GM23338 (cell line): Measurements from ENCODE around the gene CSPG5.

Experiments used
- CREB1 ChIP-seq: fragments of 250-450 bp; sonication (Bioruptor Pico); IDR thresholded peaks from 2 replicates; pipeline ENCODE4 v1.5.0; 2020; ENCODE audit warnings: low read depth, mild to moderate bottlenecking, moderate library complexity
- CTCF ChIP-seq, 2 experiments: fragments of 200-600 bp in 1 of 2; sonication (generic) in 1 of 2; conservative IDR thresholded peaks; 2 replicates each; pipeline versions ENCODE4 v1.5.1 to v1.6.1; 2016 to 2017; ENCODE audit warnings: antibody characterized with exemption in 2 of 2, low read depth in 2 of 2, mild to moderate bottlenecking in 2 of 2, moderate library complexity in 1 of 2
- EZH2 ChIP-seq: fragments of 200-600 bp; sonication (generic); IDR thresholded peaks from one replicate; pipeline ENCODE4 v1.8.0; 2017; ENCODE audit warnings: antibody characterized with exemption, mild to moderate bottlenecking, low read depth; ENCODE audit not compliant: unreplicated experiment
- EZH2phosphoT487 ChIP-seq: fragments of 200-600 bp; sonication (generic); IDR thresholded peaks from one replicate; pipeline ENCODE4 v1.8.1; 2018; ENCODE audit warnings: antibody characterized with exemption; ENCODE audit not compliant: unreplicated experiment
- JUNB ChIP-seq: IDR thresholded peaks from one replicate; pipeline ENCODE4 v1.6.1; 2016; ENCODE audit warnings: antibody characterized with exemption; ENCODE audit not compliant: unreplicated experiment
- NANOG ChIP-seq: IDR thresholded peaks from 2 replicates; pipeline ENCODE4 v1.6.1; 2016; ENCODE audit warnings: antibody characterized with exemption, borderline replicate concordance
- POLR2AphosphoS5 ChIP-seq: IDR thresholded peaks from 2 replicates; pipeline ENCODE4 v1.6.1; 2016; ENCODE audit warnings: antibody characterized with exemption, low read depth
- STAT1 ChIP-seq: IDR thresholded peaks from one replicate; pipeline ENCODE4 v1.6.1; 2016; ENCODE audit warnings: antibody characterized with exemption; ENCODE audit not compliant: unreplicated experiment
- ZNF114 ChIP-seq: fragments of 250-450 bp; sonication (Bioruptor Pico); IDR thresholded peaks from 2 replicates; pipeline ENCODE4 v1.5.0; 2020; ENCODE audit warnings: mild to moderate bottlenecking, moderate library complexity
- ZNF331 ChIP-seq: fragments of 250-450 bp; sonication (Bioruptor Pico); IDR thresholded peaks from 2 replicates; pipeline ENCODE4 v1.5.0; 2020; ENCODE audit warnings: low read depth, mild to moderate bottlenecking, moderate library complexity
- TF ChIP-seq, protein P1 (sequence below): IDR thresholded peaks from one replicate; pipeline ENCODE4 v1.6.1; 2018; ENCODE audit warnings: antibody characterized with exemption; ENCODE audit not compliant: unreplicated experiment
- TF ChIP-seq, protein P2 (sequence below): IDR thresholded peaks from 2 replicates; pipeline ENCODE4 v1.6.1; 2016; ENCODE audit warnings: antibody characterized with exemption

DNA sequence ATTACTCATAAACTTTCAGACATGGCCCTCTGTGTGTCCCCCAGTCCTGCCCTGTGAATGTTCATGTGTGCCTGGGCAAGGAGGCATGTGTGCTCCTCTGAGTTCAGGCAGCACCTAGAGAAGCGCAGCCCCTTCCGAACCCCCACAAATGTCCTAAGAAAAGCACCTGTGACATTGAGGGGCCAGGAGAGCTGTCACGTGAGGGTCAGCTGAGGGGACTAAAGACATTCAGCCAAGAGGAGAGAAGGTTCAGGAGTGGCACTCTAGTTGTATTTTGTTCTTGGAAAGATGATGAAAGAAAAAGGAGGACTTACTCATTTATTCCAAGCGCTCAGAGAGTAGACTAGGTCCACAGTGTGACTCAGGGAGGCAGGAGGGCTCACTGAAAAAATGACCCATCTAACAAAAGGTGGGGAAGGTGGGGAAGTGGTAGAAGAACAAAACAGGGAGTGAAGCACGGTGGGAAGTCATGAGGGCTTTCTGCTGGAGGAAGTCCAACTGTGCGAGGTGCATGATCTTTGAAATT, 37.0 kb downstream of the CSPG5 start:
- TF ChIP-seq CTCF (conservative IDR thresholded peaks at IDR 0.05; ENCODE audit: low read depth in 2 of 2): no peak
- TF ChIP-seq POLR2AphosphoS5: no peak
- TF ChIP-seq, protein P1, sequence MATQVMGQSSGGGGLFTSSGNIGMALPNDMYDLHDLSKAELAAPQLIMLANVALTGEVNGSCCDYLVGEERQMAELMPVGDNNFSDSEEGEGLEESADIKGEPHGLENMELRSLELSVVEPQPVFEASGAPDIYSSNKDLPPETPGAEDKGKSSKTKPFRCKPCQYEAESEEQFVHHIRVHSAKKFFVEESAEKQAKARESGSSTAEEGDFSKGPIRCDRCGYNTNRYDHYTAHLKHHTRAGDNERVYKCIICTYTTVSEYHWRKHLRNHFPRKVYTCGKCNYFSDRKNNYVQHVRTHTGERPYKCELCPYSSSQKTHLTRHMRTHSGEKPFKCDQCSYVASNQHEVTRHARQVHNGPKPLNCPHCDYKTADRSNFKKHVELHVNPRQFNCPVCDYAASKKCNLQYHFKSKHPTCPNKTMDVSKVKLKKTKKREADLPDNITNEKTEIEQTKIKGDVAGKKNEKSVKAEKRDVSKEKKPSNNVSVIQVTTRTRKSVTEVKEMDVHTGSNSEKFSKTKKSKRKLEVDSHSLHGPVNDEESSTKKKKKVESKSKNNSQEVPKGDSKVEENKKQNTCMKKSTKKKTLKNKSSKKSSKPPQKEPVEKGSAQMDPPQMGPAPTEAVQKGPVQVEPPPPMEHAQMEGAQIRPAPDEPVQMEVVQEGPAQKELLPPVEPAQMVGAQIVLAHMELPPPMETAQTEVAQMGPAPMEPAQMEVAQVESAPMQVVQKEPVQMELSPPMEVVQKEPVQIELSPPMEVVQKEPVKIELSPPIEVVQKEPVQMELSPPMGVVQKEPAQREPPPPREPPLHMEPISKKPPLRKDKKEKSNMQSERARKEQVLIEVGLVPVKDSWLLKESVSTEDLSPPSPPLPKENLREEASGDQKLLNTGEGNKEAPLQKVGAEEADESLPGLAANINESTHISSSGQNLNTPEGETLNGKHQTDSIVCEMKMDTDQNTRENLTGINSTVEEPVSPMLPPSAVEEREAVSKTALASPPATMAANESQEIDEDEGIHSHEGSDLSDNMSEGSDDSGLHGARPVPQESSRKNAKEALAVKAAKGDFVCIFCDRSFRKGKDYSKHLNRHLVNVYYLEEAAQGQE: no peak
- no peak for TF ChIP-seq ZNF114 (CRISPR knock-in tag)
- no peak for TF ChIP-seq EZH2
- no peak for TF ChIP-seq EZH2phosphoT487
- TF ChIP-seq NANOG: no peak
- no peak for TF ChIP-seq CREB1
- TF ChIP-seq ZNF331 (CRISPR knock-in tag): no peak
- TF ChIP-seq, protein P2, sequence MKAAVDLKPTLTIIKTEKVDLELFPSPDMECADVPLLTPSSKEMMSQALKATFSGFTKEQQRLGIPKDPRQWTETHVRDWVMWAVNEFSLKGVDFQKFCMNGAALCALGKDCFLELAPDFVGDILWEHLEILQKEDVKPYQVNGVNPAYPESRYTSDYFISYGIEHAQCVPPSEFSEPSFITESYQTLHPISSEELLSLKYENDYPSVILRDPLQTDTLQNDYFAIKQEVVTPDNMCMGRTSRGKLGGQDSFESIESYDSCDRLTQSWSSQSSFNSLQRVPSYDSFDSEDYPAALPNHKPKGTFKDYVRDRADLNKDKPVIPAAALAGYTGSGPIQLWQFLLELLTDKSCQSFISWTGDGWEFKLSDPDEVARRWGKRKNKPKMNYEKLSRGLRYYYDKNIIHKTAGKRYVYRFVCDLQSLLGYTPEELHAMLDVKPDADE: no peak
- TF ChIP-seq JUNB: no peak
- TF ChIP-seq STAT1: no peak
